Stimulated activated CD4-positive, alpha-beta T cell treated with anti-CD3 and anti-CD28 coated beads, Interleukin-4, amount 100 ng/mL, for 24 hours (primary cell): Measurements from ENCODE around the gene ADCY10.
"Not testable (repeated sequence)": the region's sequence is repeated elsewhere in the genome, so short reads cannot be mapped to it uniquely, and the experiment has no call there.

Experiments
- DNase-seq: peaks from one replicate; pipeline ENCODE4 v3.0.0-alpha.2; 2020

Gene ADCY10

DNA sequence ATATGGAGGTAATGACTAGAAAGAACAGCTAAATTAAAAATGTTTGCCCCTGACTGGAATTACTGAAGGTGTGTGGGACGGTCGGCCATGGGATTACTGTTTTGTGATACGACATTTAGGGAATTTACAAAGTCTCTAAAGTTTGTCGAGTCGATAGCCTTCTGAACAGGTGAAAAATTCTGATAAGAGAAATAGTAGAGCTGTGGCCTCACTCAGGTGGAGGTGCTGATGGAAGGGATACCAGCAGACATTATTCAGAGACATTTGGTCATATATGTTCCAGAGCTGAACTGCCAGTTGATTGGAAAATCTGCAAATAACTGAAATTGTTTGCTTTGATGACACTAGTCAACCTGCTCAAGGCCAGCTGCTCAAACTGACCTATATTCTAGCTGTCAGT lies 71.1 kb downstream of the ADCY10 start:
- no peak for DNase-seq

DNA sequence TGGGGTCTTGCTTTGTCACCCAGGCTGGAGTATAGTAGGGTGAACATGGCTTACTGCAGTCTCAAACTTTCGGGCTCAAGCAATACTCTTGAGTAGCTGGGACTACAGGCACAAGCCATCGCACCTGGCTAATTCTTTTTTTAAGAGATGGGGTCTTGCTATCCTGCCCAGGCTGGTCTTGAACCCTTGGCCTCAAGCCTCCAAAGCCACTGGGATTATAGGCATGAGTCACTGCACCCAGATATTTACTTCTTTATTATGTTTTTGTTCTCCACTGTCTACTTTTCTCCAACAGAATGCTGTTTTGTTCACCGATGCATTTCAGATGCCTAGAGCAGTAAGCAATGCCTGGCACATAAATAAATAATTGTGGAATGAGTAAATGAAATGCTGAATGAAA lies 72.4 kb downstream of the ADCY10 start:
- DNase-seq: no peak

DNA sequence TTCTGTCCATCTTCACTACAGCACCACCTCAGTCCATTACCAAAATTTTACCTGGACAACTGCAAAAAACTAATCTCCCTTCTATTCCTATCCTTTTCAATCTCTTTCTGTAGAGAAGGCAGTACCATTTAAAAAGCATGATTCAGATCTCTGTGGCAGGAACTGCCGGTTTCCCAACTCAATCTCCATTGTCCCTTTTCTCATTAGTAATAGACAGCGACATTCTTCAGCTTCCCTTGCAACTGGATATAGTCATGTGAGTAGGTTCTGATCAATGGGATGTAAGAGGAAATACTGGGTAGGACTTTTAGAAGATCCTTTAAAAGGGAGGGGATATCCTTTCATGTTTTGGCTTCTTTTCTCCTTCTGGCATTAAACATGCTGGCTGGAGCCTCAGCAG lies 74.9 kb downstream of the ADCY10 start:
- DNase-seq: no peak

DNA sequence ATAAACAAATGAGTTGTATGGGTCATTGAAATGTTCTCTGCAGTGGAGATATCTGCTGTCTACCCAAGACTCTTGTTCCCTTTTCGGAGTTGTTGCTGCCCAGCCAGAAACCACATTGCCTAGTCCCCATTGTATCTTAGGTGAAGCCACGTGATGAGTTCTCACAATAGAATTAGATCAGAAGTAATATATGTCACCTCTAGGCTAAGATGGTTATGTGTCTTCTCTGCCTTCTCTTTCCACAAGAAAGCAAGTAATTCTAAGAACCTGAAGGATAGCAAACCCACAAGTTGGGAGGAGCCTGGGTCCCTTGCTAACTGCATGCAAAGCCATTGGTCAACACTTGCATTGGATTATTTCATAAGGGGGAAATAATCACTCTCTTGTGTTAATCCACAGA lies 76.6 kb downstream of the ADCY10 start:
- DNase-seq: no peak

DNA sequence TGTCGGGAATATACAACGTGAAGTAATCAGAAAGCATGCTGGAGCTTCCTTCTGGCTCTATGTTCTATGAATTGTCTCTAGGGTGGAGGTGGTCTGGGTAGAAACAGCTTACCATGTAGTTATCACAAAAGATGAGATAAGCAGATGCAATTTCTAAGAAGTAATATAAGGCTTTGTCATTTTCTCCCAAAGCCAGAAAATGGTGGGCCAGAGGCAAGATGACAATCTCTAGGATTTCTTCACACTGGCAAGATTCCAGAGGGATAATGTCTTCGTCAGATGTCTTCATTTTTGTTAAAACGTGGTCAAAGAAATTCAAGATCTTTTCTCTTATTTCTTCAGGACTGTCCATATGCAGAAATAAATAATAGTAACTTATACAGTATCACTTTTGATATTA lies 77.7 kb downstream of the ADCY10 start:
- no peak for DNase-seq

DNA sequence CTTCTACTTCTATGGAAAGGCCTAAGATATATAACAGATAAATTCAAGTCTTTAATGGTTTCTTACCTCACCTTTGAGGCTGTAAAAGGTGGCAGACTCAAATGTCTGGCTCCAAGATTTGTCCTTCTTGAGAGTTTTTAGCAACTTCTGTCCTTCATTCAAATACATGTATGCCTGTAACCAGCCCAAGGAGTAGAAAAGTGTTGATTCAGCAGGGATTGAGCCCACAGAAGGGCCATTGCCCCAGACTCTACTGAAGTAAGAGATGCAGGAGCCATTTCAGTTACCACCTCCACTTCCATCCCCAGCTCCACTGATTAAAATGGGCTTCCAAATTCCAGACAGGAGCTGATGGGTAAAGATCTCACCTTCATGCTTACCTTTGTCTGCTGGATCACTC lies 80.0 kb downstream of the ADCY10 start:
- DNase-seq: no peak

DNA sequence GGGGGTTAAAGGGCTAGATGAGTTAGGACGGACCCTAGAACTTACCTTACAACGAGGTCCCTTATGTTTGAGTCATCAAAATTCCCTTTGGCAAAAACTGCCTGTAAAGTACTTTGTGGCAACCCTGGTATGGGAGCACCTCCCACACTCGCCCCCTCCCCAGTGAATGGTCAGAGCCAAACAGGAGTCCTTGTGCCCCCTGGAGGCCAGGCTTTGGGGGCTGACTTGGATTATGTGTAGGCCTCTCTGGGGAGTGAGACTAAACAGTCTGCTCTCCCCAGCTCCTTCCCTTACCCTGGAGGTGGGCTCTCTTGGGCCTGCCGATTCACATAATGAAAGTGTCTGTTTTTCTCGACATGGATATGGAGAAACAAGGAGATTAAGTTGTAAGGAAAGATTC lies 81.2 kb downstream of the ADCY10 start:
- DNase-seq: no peak

DNA sequence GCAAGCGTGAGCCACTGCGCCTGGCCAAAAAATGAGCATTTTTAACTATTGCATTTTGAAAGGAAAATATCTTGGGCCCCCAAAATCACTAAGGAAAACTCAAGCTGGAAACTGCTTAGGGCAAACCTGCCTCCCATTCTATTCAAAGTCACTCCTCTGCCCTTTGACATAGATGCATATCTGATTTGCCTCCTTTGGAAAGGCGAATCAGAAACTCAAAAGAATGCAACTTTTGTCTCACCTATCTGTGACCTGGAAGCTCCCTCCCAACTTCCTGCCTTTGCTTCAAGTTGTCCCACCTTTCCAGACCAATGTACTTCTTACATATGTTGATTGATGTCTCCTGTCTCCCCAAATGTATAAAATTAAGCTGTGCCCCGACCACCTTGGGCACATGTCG lies 83.3 kb downstream of the ADCY10 start:
- DNase-seq: not testable (repeated sequence)

DNA sequence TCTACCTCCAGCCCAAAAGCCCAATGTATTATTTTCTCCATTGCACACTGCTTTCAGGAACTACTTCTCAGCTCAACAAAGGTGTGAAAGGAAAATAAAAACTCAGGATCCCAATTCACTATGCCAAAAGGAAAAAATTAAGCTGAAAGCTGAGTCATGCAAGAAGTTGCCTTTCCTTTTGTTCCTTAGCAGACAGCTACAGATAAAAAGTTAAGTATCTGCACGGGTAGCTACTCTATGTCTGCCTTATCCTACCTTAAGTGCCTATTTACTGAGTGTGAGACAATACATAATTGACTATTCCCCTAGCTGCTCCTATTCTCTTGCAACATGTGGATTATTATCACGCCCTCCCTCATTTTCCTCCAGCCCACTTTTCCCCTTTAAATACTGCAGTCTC lies 84.1 kb downstream of the ADCY10 start:
- no peak for DNase-seq

DNA sequence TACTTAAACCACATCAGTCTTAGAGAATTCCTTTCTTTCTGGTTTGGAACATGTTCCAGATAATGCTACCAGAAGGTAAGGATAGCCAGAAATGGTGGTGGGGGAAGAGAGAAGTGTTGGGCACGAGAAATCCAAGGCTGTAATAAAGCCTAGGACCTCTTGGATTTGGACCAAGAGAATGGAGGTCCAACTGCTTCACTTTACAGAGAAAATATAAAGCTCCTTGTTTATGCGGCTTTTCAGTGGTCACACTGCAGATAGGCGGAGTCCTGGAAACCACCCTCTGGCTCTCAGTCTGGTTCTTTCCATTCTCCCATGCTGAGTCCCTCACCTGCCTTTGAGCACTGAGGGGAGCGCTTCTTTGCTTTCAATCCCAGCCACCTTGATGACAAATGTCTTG lies 87.8 kb downstream of the ADCY10 start:
- DNase-seq: no peak

DNA sequence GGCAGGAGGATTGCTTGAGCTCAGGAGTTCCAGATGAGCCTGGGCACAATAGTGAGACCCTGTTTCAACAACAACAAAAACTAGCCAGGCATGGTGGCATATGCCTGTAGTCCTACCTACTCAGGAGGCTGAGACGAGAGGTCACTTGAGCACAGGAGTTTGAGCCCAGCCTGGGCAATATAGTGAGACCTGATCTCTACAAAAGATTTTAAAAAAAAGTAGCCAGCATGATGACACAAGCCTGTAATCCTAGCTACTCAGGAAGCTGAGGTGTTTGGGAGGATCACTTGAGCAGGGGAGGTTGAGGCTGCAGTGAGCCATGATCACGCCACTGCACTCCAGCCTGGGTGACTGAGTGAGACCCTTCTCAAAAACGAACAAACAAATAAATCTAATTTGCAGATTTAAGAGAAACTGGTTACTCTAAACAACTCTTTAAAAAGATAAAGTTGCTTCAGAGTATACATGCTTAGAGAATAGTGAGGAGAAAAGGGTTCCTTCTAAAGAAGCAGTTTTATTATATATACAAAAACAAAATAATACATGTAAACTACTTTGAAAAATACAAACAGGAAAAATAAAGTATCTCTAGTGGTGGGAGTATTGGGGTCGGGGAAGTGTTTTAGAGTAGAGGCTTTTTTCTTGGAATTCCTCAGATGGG lies 88.4 kb downstream of the ADCY10 start:
- DNase-seq: no peak

DNA sequence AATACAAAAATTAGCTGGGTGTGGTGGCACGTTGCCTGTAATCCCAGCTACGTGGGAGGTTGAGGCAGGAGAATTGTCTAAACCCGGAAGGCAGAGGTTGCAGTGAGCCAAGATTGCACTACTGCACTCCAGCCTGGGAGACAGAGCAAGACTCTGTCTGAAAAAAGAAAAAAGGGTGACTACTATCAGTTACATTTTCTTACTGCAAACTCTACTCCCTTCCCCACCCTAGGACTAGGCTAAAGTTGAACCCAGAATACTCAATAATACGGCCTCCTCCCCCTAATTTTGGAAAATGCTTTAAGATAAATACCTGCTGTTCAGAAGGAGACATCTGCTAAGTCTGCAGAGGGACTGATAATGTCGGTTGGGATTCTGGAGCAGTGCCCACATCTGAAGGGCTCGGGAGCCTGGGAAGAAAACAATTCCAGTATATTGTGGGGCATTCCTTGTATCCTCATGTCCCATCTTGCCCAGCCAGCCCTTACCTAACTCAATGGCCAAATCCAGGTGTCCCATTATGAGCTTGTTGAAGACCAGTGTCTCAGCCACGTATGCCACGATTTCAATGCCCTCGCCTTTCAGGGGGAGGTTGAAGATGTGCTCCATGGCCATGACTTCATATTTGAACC lies 89.7 kb downstream of the ADCY10 start:
- no peak for DNase-seq

DNA sequence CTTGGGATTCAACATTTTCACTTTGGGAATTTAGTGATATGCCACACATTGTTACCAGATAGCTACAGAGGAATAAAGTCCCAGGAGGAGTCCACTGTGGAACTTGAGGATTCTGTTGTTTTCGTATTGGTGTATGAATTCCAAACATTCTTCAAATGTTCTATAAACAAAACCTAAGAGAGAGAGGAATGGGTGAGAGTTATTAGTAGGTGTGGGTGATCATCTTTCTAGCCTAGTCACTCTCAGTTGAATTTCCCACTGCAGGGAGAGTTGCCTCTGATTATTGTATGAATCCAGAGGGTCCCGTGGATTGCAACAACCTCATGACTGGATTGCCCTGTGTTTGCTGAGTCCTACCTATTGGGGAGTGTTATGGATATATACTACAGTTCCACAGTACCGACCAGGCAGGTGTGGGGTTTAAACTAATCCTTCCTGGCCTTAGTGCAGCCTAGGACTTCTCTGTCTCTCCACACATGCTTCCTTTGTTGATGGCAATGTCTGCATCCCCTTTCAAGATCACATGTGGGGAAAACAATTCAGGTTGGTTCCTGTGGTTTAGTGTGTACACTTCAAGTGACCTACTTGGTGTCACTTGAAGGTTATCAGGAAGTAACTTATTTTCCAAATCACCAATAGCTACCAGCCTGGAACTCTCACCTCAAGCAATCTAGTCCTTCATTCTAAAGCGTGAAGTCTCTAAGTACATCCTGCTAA lies 91.8 kb downstream of the ADCY10 start:
- no peak for DNase-seq

DNA sequence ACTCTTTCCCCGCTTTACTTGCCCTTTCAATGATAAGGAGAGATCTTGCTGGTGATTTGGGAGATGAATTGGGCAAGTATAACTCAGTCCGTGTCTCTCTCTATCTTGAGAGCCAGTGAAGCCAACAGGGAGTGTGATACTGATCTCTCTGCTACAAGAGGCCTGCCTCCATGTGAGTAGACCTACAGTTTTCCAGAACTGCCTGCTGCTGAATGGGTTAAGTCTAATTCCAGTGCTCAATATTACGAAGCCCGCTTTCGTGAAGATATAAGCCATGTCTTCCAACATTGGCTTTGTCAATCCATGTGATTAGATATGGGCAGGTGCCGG lies 92.6 kb downstream of the ADCY10 start:
- DNase-seq: no peak

DNA sequence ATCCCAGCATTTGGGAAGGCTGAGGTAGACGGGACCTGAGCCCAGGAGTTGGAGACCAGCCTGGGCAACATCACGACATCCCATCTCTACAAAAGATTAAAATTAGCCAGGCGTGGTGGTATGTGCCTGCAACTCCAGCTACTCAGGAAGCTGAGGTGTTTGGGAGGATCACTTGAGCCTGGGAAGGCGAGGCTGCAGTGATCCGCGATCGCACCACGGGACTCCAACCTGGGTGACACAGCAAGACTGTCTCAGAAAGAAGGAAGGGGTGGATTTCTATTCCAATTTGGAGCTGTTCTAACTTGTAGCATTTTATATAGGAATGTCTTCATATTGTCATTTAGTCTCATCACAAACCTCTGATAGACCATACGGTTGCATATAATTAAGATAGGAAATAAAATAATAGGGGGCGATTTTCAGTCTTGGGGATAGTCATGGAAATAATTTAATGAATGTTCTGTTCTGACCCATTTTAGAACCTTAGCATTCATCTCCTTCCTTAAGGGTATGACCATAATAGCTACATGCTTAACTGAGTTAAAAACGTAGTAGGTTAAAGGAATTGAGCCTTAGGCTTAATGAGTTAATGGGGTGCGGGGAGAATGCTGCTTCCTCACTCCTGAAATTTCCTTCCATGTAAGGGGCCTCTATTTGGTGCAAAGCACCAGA lies 93.1 kb downstream of the ADCY10 start:
- no peak for DNase-seq

DNA sequence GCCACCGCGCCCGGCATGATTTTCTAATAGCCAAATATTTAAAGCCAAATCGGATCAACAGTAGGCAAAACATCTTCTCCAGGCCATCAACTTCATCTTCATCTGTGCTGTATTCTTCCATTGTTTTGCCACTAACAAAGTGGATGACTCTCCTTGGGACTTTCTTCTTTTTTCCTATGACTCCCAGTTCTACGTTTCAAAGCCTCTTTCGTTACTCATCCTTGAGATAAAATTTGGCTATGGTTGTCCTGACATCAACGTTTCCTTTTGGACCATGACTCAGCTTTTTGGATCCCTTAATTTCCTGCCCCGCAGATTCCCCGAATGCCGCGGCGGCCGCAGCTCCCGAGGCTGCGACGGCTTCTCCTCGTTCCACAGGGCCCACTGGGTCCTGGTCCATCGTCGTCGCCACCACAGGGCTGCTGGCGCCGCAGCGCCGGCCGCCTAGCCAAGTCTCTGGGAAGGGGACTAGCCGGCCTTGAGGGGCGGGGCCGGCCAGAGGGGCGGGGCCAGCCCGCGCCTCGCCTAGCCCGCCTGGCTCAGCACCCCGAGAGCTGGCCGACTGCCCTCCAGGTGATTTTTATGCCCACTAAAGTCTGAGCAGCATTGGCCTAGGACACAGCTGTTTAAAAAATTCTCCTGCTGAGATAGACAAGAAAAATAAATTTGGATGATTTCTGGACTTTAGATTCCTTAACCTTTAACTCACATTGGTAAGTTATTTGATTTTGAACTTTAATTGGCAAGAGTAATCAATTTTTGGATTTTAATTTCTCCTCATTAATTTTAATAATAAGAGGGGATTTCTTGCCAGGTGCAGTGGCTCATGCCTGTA lies 93.9 kb downstream of the ADCY10 start:
- DNase-seq: no peak

DNA sequence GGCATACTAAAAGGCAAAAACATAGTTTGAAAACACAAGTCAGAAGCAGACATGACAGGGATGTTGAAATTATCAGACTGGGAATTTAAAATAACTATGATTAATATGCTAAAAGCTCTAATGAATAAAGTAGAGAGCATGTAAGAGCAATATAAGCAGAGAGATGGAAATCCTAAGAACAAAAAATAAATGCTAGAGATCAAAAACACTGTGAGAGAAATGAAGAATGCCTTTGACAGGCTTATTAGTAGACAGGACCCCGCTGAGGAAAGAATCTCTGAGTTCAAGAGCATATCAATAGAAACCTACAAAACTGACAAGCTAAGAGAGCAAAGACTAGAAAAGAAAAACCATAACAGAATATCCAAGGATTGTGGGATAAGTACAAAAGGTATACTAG lies 98.3 kb downstream of the ADCY10 start:
- no peak for DNase-seq

DNA sequence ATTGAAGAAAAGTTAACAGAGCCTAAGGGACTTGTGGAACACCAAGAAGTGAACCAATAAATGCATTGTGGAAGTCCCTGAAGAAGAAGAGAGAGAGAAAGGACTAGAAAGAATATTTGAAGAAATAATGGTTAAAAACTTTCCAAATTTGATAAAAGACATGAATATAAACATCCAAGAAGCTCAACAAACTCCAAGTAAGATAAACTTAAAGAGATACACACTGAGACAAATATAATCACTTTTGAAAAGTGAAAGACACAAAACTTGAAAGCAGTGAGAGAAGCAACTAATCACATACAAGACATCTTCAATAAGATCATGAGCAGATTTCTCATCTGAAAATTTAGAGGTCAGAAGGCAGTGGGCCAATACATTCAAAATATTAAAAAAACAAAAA lies 101.0 kb downstream of the ADCY10 start:
- no peak for DNase-seq

DNA sequence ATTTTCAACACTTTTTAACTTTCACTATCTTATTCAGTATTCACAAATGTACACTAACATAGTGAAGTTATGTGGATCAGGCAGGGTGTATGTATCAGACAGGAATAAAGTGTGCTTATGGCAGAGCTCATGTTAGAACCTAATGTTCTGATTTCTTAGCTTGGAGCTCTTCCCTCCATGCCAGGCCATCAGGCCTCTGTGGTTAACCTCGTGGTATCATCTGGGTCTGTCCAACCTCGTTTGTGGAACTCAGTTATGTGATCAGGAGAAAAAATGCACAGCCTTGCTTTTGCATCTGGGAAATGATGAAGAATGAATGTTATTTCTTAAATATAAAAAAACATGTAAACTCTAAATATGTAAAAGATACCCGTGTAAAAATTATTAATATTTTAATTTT lies 105.2 kb downstream of the ADCY10 start:
- DNase-seq: no peak

DNA sequence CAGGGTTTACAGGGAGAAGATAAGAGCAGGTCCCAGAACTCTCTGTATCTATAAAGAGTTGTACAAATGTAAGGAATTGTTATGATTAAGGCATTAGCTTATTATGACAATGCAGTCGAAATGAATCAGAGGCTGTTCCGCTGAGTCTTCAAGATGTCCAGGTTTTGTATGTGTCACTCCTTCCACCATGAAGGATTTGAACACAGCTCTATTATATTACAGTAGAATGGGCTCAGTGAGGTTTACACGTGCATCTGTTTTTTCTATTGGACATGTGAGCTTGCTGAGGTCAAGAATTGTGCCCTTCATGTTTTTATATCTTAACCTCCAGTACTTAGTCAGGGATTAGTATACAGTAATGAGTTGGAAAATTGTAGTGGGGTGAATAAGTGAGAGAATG lies 105.8 kb downstream of the ADCY10 start:
- no peak for DNase-seq

DNA sequence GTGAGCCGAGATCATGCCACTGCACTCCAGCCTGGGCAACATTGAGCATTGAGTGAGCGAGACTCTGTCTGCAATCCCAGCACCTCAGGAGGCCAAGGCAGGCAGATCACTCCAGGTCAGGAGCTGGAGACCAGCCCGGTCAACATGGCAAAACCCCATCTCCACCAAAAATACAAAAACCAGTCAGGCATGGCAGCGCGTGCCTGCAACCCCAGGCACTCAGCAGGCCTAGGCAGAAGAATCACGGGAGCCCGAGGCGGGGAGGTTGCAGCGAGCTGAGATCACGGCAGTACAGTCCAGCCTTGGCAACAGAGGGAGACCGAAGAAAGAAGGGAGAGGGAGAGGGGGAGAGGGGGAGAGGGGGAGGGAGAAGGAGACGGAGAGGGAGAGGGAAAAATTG lies 107.3 kb downstream of the ADCY10 start:
- DNase-seq: not testable (repeated sequence)

DNA sequence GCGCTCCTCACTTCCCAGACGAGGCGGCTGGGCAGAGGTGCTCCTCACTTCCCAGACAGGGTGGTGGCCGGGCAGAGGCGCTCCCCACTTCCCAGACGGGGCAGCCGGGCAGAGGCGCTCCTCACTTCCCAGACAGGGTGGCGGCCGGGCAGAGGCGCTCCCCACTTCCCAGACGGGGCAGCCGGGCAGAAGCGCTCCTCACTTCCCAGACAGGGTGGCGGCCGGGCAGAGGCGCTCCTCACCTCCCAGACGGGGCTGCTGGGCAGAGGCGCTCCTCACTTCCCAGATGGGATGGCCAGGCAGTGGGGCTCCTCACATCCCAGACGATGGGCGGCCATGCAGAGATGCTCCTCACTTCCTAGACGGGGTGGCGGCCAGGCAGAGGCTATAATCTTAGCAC lies 107.7 kb downstream of the ADCY10 start:
- not testable (repeated sequence) for DNase-seq

DNA sequence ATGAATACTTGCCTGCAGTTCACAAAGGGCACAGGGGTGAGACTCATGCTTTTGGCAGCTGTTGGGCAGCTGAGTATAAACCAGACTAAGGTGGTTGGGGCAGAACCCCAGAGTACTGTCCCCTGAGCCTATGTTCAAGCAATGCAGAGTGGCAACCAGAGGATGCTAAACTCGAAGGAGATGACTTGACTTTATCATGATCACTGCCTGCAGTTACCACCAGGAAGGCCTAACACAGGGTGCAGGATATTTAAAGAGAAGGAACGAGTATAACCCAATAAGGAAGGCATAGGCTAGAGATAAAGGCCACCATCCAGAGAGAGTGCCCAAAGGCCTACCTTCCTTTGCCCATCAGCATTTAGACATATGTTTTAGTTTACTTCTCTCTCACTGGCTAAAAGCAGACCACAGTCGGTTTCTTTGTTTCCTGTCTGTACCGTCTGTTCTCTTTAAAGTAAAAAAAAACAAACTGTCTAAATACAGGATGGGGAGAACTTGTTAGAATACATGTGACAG lies 108.8 kb downstream of the ADCY10 start:
- peak; percentile 15 for DNase-seq
